H9 (cell line): ENCODE data around the gene LDLRAP1. TPM values are rescaled to one million over a fixed set of nuclear protein-coding genes. Genes with fewer than 3 reads are reported as not detected.

ENCODE experiments used
- DNase-seq: peaks from one replicate; pipeline ENCODE4 v3.0.0-alpha.2; 2017
- H2AFZ ChIP-seq: one replicate; pipeline ENCODE4 v1.6.1; 2013; ENCODE audit warnings: mild to moderate bottlenecking, low read length, control low read depth, moderate library complexity
- H2AK5ac ChIP-seq: 2 replicates; pipeline ENCODE4 v1.6.1; 2013; ENCODE audit warnings: low read length, control low read depth, mixed read lengths; ENCODE audit not compliant: insufficient read length
- H2BK120ac ChIP-seq: one replicate; pipeline ENCODE4 v1.6.1; 2013; ENCODE audit warnings: low read depth, mild to moderate bottlenecking, low read length, control low read depth, inconsistent platforms; ENCODE audit not compliant: poor library complexity, severe bottlenecking
- H2BK12ac ChIP-seq: 2 replicates; pipeline ENCODE4 v1.6.1; 2013; ENCODE audit warnings: low read length, control low read depth, mixed read lengths, low read depth; ENCODE audit not compliant: insufficient read length
- H2BK15ac ChIP-seq: 2 replicates; pipeline ENCODE4 v1.6.1; 2013; ENCODE audit warnings: low read depth, low read length, control low read depth
- H2BK20ac ChIP-seq: one replicate; pipeline ENCODE4 v1.6.1; 2013; ENCODE audit warnings: low read depth, mild to moderate bottlenecking, low read length, control low read depth, inconsistent platforms; ENCODE audit not compliant: poor library complexity, severe bottlenecking
- H2BK5ac ChIP-seq: 2 replicates; pipeline ENCODE4 v1.6.1; 2013; ENCODE audit warnings: low read length, control low read depth, mixed read lengths; ENCODE audit not compliant: insufficient read length
- H3K14ac ChIP-seq: 2 replicates; pipeline ENCODE4 v1.6.1; 2013; ENCODE audit warnings: low read length, control low read depth; ENCODE audit not compliant: insufficient read depth
- H3K18ac ChIP-seq: 2 replicates; pipeline ENCODE4 v1.6.1; 2013; ENCODE audit warnings: low read depth, mild to moderate bottlenecking, mixed read lengths, low read length, control low read depth; ENCODE audit not compliant: insufficient read length
- H3K23ac ChIP-seq: 2 replicates; pipeline ENCODE4 v1.6.1; 2013; ENCODE audit warnings: low read length, control low read depth, mixed read lengths, low read depth; ENCODE audit not compliant: insufficient read length
- H3K23me2 ChIP-seq: 2 replicates; pipeline ENCODE4 v1.6.1; 2013; ENCODE audit warnings: low read depth, mild to moderate bottlenecking, mixed read lengths, low read length, control low read depth; ENCODE audit not compliant: insufficient read length, poor library complexity, severe bottlenecking
- H3K27ac ChIP-seq: 2 replicates; pipeline ENCODE4 v1.5.1; 2013; ENCODE audit warnings: low read length, control low read depth, mixed read lengths, low read depth; ENCODE audit not compliant: insufficient read length
- H3K27me3 ChIP-seq: 2 replicates; pipeline ENCODE4 v1.6.1; 2013; ENCODE audit warnings: low read length, control low read depth, inconsistent platforms; ENCODE audit not compliant: insufficient read depth
- H3K4ac ChIP-seq: 2 replicates; pipeline ENCODE4 v1.6.1; 2013; ENCODE audit warnings: low read depth, mild to moderate bottlenecking, control low read depth, inconsistent platforms, low read length, moderate library complexity
- H3K4me1 ChIP-seq: 2 replicates; pipeline ENCODE4 v1.6.1; 2013; ENCODE audit warnings: low read length, control low read depth, inconsistent platforms; ENCODE audit not compliant: insufficient read depth
- H3K4me2 ChIP-seq: 2 replicates; pipeline ENCODE4 v1.6.1; 2013; ENCODE audit warnings: low read length, control low read depth, mixed read lengths; ENCODE audit not compliant: insufficient read length, insufficient read depth
- H3K56ac ChIP-seq: 2 replicates; pipeline ENCODE4 v1.6.1; 2013; ENCODE audit warnings: low read depth, mild to moderate bottlenecking, mixed read lengths, low read length, control low read depth; ENCODE audit not compliant: insufficient read length
- H3K79me1 ChIP-seq: 2 replicates; pipeline ENCODE4 v1.6.1; 2013; ENCODE audit warnings: low read depth, mild to moderate bottlenecking, moderate library complexity, low read length, control low read depth, inconsistent platforms; ENCODE audit not compliant: insufficient read depth, poor library complexity, severe bottlenecking
- H3K79me2 ChIP-seq: 2 replicates; pipeline ENCODE4 v1.6.1; 2013; ENCODE audit warnings: low read length, control low read depth, inconsistent platforms; ENCODE audit not compliant: insufficient read depth
- H3K9ac ChIP-seq: 2 replicates; pipeline ENCODE4 v1.6.1; 2013; ENCODE audit warnings: low read length, control low read depth, mixed read lengths; ENCODE audit not compliant: insufficient read length; ENCODE audit errors: extremely low read depth
- H3K9me3 ChIP-seq: one replicate; pipeline ENCODE4 v1.6.1; 2013; ENCODE audit warnings: low read depth, low read length, inconsistent platforms; ENCODE audit not compliant: control insufficient read depth
- H3T11ph ChIP-seq: one replicate; pipeline ENCODE4 v1.6.1; 2013; ENCODE audit warnings: mild to moderate bottlenecking, low read length, control low read depth, inconsistent platforms
- H4K20me1 ChIP-seq: one replicate; pipeline ENCODE4 v1.6.1; 2013; ENCODE audit not compliant: control insufficient read depth, insufficient read length, insufficient read depth
- H4K5ac ChIP-seq: 2 replicates; pipeline ENCODE4 v1.6.1; 2013; ENCODE audit warnings: low read depth, mild to moderate bottlenecking, mixed read lengths, low read length, control low read depth; ENCODE audit not compliant: insufficient read length
- H4K8ac ChIP-seq: replicated peaks from 2 replicates; pipeline ENCODE4 v1.6.1; 2013; ENCODE audit warnings: low read length, control low read depth, mixed read lengths, low read depth; ENCODE audit not compliant: insufficient read length
- H4K91ac ChIP-seq: 2 replicates; pipeline ENCODE4 v1.6.1; 2013; ENCODE audit warnings: low read depth, mild to moderate bottlenecking, moderate library complexity, mixed read lengths, low read length, control low read depth; ENCODE audit not compliant: insufficient read length
- H3K27ac Mint-ChIP-seq, 3 experiments: 2 replicates in 2 of 3; 3 replicates in 1 of 3; pipeline ENCODE4 v1.8.0; 2020 to 2021; ENCODE audit warnings: mixed read lengths in 3 of 3, mild to moderate bottlenecking in 1 of 3, moderate library complexity in 1 of 3
- H3K27me3 Mint-ChIP-seq: 2 replicates; pipeline ENCODE4 v1.8.0; 2021; ENCODE audit warnings: low read depth, mild to moderate bottlenecking, moderate library complexity, mixed read lengths
- H3K36me3 Mint-ChIP-seq, 3 experiments: 2 replicates in 2 of 3; 3 replicates in 1 of 3; pipeline ENCODE4 v1.8.0; 2020 to 2021; ENCODE audit warnings: low read depth in 3 of 3, mixed read lengths in 3 of 3; ENCODE audit not compliant: insufficient read depth in 1 of 3
- H3K4me1 Mint-ChIP-seq, 2 experiments: 2 replicates each; pipeline ENCODE4 v1.8.0; 2020; ENCODE audit warnings: mixed read lengths in 2 of 2
- H3K4me3 Mint-ChIP-seq, 2 experiments: 2 replicates in 1 of 2; 3 replicates in 1 of 2; pipeline ENCODE4 v1.8.0; 2020 to 2021; ENCODE audit warnings: mild to moderate bottlenecking in 2 of 2, mixed read lengths in 2 of 2, moderate library complexity in 1 of 2
- H3K9me3 Mint-ChIP-seq, 2 experiments: 2 replicates in 1 of 2; 3 replicates in 1 of 2; pipeline ENCODE4 v1.8.0; 2020; ENCODE audit warnings: mild to moderate bottlenecking in 2 of 2, mixed read lengths in 2 of 2, moderate library complexity in 1 of 2
- WGBS: extraction: QIAGEN DNeasy Blood & Tissue Kit; methylation state at CpG from one replicate; pipeline ENCODE4 v1.1.7; 2013; ENCODE audit warnings: missing lambda C conversion rate, low lambda C conversion rate, mixed read lengths; ENCODE audit not compliant: insufficient read length; ENCODE audit errors: extremely low coverage; 5-methylcytosine and 5-hydroxymethylcytosine counted together
- total RNA-seq: library from RNA; stranded (reverse); gene quantifications from 2 replicates; pipeline ENCODE4 v1.2.1, GENCODE V29; 2021
- TF ChIP-seq, protein P1 (sequence below): fragments of 200-600 bp; sonication (generic); conservative IDR thresholded peaks from 3 replicates; pipeline ENCODE4 v1.8.0; 2021; ENCODE audit warnings: antibody characterized with exemption, mild to moderate bottlenecking

LDLRAP1 gene
- total RNA-seq, 1 experiment from 2014 or later = 15.7 TPM

DNA sequence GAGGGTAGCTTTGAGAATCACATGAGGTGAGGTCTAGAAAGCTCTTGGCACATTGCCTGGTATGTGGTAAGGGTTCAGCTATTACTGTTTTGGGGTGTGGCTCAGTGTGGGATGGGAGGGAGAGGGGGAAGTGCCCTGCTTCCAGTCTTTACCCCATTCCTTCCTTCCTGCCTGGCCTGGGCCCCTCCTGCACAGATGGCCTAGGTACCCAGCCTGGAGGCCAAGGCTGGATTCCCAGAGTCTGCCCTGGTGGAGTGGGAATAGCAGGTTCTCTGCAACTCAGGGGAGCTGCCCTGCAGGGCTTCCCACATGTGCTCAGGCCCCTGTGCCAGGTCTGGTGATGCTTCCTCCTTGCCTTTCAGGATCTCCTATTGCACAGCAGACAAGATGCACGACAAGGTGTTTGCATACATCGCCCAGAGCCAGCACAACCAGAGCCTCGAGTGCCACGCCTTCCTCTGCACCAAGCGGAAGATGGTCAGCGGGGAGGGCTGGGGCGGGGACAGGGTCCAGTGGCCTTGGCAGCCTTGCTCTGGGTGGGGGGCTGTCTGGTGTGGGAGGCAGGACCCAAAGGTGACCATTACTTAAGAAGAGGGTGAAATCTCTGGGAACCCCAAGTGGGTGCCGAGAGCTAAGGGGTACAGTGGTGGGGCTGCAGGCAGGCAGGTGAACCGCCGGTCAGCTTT lies 13.5 kb downstream of the LDLRAP1 start:
- H4K20me1 ChIP-seq = no peaks in the 10 kb centered on the region
- Mint-ChIP-seq H3K4me1 (peaks cover 0 to 6% of the 10 kb centered on the region in 2 experiments; a peak in 3 of 4 replicates), H3K9me3 (no peaks in the 10 kb centered on the region), H3K27ac (0 out of 7 replicates have a peak overlapping the region, but pooled peaks of 1 of the 3 experiments have one; percentile 57), H3K27me3 (no peaks in the 10 kb centered on the region), H3K4me3 (no peak overlapping the region; a peak in 1 of 5 replicates), H3K36me3 (peaks cover 0 to 18% (median 9%) of the 10 kb centered on the region in 3 experiments; a peak in 4 of 7 replicates)
- H2BK20ac ChIP-seq = no peak overlapping the region
- H2BK12ac ChIP-seq = no peak overlapping the region
- TF ChIP-seq, protein P1, sequence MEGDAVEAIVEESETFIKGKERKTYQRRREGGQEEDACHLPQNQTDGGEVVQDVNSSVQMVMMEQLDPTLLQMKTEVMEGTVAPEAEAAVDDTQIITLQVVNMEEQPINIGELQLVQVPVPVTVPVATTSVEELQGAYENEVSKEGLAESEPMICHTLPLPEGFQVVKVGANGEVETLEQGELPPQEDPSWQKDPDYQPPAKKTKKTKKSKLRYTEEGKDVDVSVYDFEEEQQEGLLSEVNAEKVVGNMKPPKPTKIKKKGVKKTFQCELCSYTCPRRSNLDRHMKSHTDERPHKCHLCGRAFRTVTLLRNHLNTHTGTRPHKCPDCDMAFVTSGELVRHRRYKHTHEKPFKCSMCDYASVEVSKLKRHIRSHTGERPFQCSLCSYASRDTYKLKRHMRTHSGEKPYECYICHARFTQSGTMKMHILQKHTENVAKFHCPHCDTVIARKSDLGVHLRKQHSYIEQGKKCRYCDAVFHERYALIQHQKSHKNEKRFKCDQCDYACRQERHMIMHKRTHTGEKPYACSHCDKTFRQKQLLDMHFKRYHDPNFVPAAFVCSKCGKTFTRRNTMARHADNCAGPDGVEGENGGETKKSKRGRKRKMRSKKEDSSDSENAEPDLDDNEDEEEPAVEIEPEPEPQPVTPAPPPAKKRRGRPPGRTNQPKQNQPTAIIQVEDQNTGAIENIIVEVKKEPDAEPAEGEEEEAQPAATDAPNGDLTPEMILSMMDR = no peak
- no peak overlapping the region for H3K23ac ChIP-seq
- H3K4ac ChIP-seq = no peak overlapping the region
- no peaks in the 10 kb centered on the region for H3K23me2 ChIP-seq
- H3K9ac ChIP-seq = no peak overlapping the region
- H4K91ac ChIP-seq = no peak overlapping the region
- no peaks in the 10 kb centered on the region for H3K4me1 ChIP-seq
- no peak overlapping the region for H3K56ac ChIP-seq
- no peak overlapping the region for H2BK120ac ChIP-seq
- H3K27ac ChIP-seq = no peak overlapping the region
- no peak for DNase-seq
- no peaks in the 10 kb centered on the region for H3K79me2 ChIP-seq
- H2AFZ ChIP-seq = no peak overlapping the region
- no peak overlapping the region for H3K14ac ChIP-seq
- H2AK5ac ChIP-seq = no peak overlapping the region
- no peak overlapping the region for H3K4me2 ChIP-seq
- no peak overlapping the region for H2BK15ac ChIP-seq
- no CpG with 5 or more reads among the region's 10 CpGs for WGBS
- no peak overlapping the region for H3K18ac ChIP-seq
- H2BK5ac ChIP-seq = no peak overlapping the region
- no peak overlapping the region for H4K5ac ChIP-seq
- H3K27me3 ChIP-seq = no peaks in the 10 kb centered on the region
- no peaks in the 10 kb centered on the region for H3K79me1 ChIP-seq
- no peak overlapping the region for H3T11ph ChIP-seq
- no peaks in the 10 kb centered on the region for H3K9me3 ChIP-seq
- H4K8ac ChIP-seq = no peak overlapping the region
